K562 (cell line): Measurements from ENCODE around the gene DCLK2. TPM values are rescaled to one million over a fixed set of nuclear protein-coding genes. Genes with fewer than 3 reads are reported as not detected.

Source experiments
- BACH1 ChIP-seq: fragments of 200-800 bp; sonication (Bioruptor generic); IDR thresholded peaks from 2 replicates; pipeline ENCODE4 v1.6.1; 2016; ENCODE audit warnings: missing genetic modification characterization, missing compliant biosample characterization
- BRF1 ChIP-seq: IDR thresholded peaks from 3 replicates; pipeline ENCODE4 v1.6.1; 2011; ENCODE audit warnings: borderline replicate concordance, mild to moderate bottlenecking; ENCODE audit not compliant: insufficient read length; ENCODE audit errors: extremely low read depth
- CGGBP1 ChIP-seq: fragments of 250-450 bp; sonication (Bioruptor Pico); IDR thresholded peaks from 2 replicates; pipeline ENCODE4 v1.9.0; 2021; ENCODE audit warnings: mild to moderate bottlenecking
- CHAMP1 ChIP-seq: fragments of 450-650 bp; IDR thresholded peaks from 2 replicates; pipeline ENCODE4 v1.6.1; 2016; ENCODE audit warnings: mild to moderate bottlenecking
- FOXA1 ChIP-seq: fragments of 450-650 bp; IDR thresholded peaks from 2 replicates; pipeline ENCODE4 v1.6.1; 2016; ENCODE audit warnings: mild to moderate bottlenecking, borderline replicate concordance
- NR2C1 ChIP-seq, 2 experiments: fragments of 450-650 bp; IDR thresholded peaks; 2 replicates each; pipeline ENCODE4 v1.6.1; 2017; ENCODE audit warnings: mild to moderate bottlenecking in 2 of 2, antibody characterized with exemption in 1 of 2, inconsistent platforms in 1 of 2, missing compliant biosample characterization in 1 of 2, missing genetic modification characterization in 1 of 2
- POLR3G ChIP-seq: IDR thresholded peaks from 2 replicates; pipeline ENCODE4 v1.6.1; 2011; ENCODE audit not compliant: insufficient read length, insufficient replicate concordance; ENCODE audit errors: extremely low read depth
- SMAD3 ChIP-seq: fragments of 450-650 bp; formaldehyde crosslinking; conservative IDR thresholded peaks from 2 replicates; pipeline ENCODE4 v1.4.0; 2020; ENCODE audit warnings: mild to moderate bottlenecking
- THRAP3 ChIP-seq: fragments of 450-650 bp; IDR thresholded peaks from 2 replicates; pipeline ENCODE4 v1.6.1; 2016; ENCODE audit warnings: mild to moderate bottlenecking, inconsistent platforms, borderline replicate concordance
- U2AF1 ChIP-seq: fragments of 200-400 bp; formaldehyde crosslinking; optimal IDR thresholded peaks from 2 replicates; pipeline ENCODE3; 2017; ENCODE audit warnings: mild to moderate bottlenecking, low read depth, low read length, moderate library complexity
- YBX1 ChIP-seq: fragments of 450-650 bp; IDR thresholded peaks from 2 replicates; pipeline ENCODE4 v1.7.1; 2016; ENCODE audit warnings: mild to moderate bottlenecking
- ZC3H8 ChIP-seq: fragments of 450-650 bp; IDR thresholded peaks from 2 replicates; pipeline ENCODE4 v1.6.1; 2017
- ZNF347 ChIP-seq: fragments of 450-650 bp; formaldehyde crosslinking; IDR thresholded peaks from 2 replicates; pipeline ENCODE4 v1.4.0; 2020; ENCODE audit warnings: low read depth, mild to moderate bottlenecking, moderate library complexity
- ZNF407 ChIP-seq: fragments of 450-650 bp; IDR thresholded peaks from 2 replicates; pipeline ENCODE4 v1.6.1; 2016; ENCODE audit warnings: low read depth
- ZNF444 ChIP-seq: fragments of 250-450 bp; sonication (Bioruptor Pico); IDR thresholded peaks from 2 replicates; pipeline ENCODE4 v1.4.0; 2020; ENCODE audit warnings: mild to moderate bottlenecking, moderate library complexity
- ZNF449 ChIP-seq: fragments of 250-450 bp; sonication (Bioruptor Pico); IDR thresholded peaks from 2 replicates; pipeline ENCODE4 v1.8.0; 2022; ENCODE audit warnings: moderate library complexity, mild to moderate bottlenecking, inconsistent platforms
- ZNF707 ChIP-seq: fragments of 250-450 bp; sonication (Bioruptor Pico); conservative IDR thresholded peaks from 2 replicates; pipeline ENCODE4 v1.8.0; 2022; ENCODE audit warnings: inconsistent platforms, mild to moderate bottlenecking, moderate library complexity
- polyA plus RNA-seq, 8 experiments: library from polyadenylated mRNA; depleted of rRNA in 4 of 8; stranded (reverse) in 5 of 8; unstranded in 3 of 8; fragments of >200 nt; fragmentation: Nextera tagmentation in 2 of 8; fragmentation: Illumina TruSeq in 1 of 8; extraction: Ambion mirVana in 2 of 8; extraction: Trizol in 1 of 8; gene quantifications; 2 replicates each; pipeline versions ENCODE4 v1.2.1 to v1.2.3, GENCODE V29; 2011 to 2014; ENCODE audit warnings: inconsistent platforms in 1 of 8, missing spikeins in 1 of 8
- total RNA-seq, 7 experiments: library from RNA; depleted of rRNA in 6 of 7; stranded (reverse); fragments of >200 nt in 6 of 7; fragmentation: Illumina TruSeq in 2 of 7; extraction: Trizol in 2 of 7; gene quantifications; 2 replicates each; pipeline versions ENCODE4 v1.2.1 to v1.2.3, GENCODE V29; 2011 to 2021; ENCODE audit warnings: low replicate concordance in 1 of 7

Gene DCLK2
- total and polyA plus RNA-seq, 9 of the 15 experiments (the other 6 are each of a cell fraction or from before 2014, with no cell fraction given): not detected

- TF ChIP-seq BACH1 (tag) (0 out of 2 replicates have a peak, but pooled peaks have one; percentile 20), THRAP3 (no peak), ZNF407 (no peak), YBX1 (no peak), CGGBP1 (CRISPR knock-in tag) (no peak), BRF1 (no peak), ZNF707 (CRISPR knock-in tag) (no peak), ZNF444 (CRISPR knock-in tag) (no peak), NR2C1 (IDR thresholded peaks at IDR 0.05) (peak; percentile 59; the same call in 1 of the 2 replicates), NR2C1 (tag; IDR thresholded peaks at IDR 0.05) (peak; percentile 51; the same call in 1 of the 2 replicates), ZNF347 (CRISPR knock-in tag) (no peak), ZC3H8 (no peak), POLR3G (no peak), FOXA1 (no peak), U2AF1 (no peak), CHAMP1 (peak; percentile 98), SMAD3 (no peak), ZNF449 (no peak)
Measured at GRCh38 chr4:150302553-150302952, 224.3 kb downstream of the DCLK2 start (continued).
